HepG2 (cell line): ENCODE measurements around the gene CBFA2T2.

ENCODE experiments used
- GATAD2A ChIP-seq: IDR thresholded peaks from 2 replicates; pipeline ENCODE4 v1.6.1; 2016
- HDAC6 ChIP-seq: fragments of 200-600 bp; sonication (generic); IDR thresholded peaks from 2 replicates; pipeline ENCODE4 v1.7.0; 2017; ENCODE audit warnings: mild to moderate bottlenecking, antibody characterized with exemption, low read length, low read depth
- ZNF143 ChIP-seq: sonication (generic); formaldehyde crosslinking; IDR thresholded peaks from 2 replicates; pipeline ENCODE4 v1.4.0; 2020; ENCODE audit warnings: missing genetic modification reagents
- ZSCAN20 ChIP-seq: sonication (generic); formaldehyde crosslinking; IDR thresholded peaks from 2 replicates; pipeline ENCODE4 v1.4.0; 2020; ENCODE audit warnings: missing genetic modification reagents, mild to moderate bottlenecking, borderline replicate concordance
- TF ChIP-seq, protein P1 (sequence below): sonication (generic); formaldehyde crosslinking; IDR thresholded peaks from 2 replicates; pipeline ENCODE4 v1.8.1; 2023; ENCODE audit warnings: mild to moderate bottlenecking, missing genetic modification reagents, borderline replicate concordance
- TF ChIP-seq, protein P2 (sequence below): sonication (generic); formaldehyde crosslinking; IDR thresholded peaks from 2 replicates; pipeline ENCODE4 v1.8.1; 2023; ENCODE audit warnings: missing genetic modification reagents, inconsistent platforms, borderline replicate concordance
- TF ChIP-seq, protein P3 (sequence below): sonication (generic); formaldehyde crosslinking; IDR thresholded peaks from 2 replicates; pipeline ENCODE4 v1.5.0; 2020; ENCODE audit warnings: mild to moderate bottlenecking, missing genetic modification reagents, moderate library complexity

DNA sequence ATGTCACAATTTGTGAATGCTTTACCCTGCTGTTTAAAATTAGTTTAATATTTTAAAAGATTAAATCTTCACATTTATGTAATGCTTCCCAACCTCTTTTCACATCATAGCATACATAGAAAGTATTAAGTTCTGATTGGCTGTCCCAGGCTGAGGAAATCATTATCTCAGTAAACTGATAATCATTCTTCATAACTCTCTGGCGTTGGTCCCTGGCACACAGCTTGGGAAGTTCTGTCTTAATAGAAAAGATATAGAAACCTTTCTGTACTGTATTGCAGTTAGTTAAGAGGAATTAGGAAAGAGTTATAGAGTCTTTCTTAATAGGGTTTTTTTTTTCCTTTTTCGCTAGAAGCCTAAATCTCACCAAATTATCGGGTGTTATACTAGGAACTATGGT, 85.4 kb downstream of the CBFA2T2 start:
- TF ChIP-seq, protein P1, sequence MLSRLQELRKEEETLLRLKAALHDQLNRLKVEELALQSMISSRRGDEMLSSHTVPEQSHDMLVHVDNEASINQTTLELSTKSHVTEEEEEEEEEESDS (CRISPR knock-in tag): no peak
- TF ChIP-seq GATAD2A (CRISPR knock-in tag) (no peak), ZSCAN20 (CRISPR knock-in tag) (no peak), ZNF143 (CRISPR knock-in tag) (no peak), HDAC6 (no peak)
- TF ChIP-seq, protein P2, sequence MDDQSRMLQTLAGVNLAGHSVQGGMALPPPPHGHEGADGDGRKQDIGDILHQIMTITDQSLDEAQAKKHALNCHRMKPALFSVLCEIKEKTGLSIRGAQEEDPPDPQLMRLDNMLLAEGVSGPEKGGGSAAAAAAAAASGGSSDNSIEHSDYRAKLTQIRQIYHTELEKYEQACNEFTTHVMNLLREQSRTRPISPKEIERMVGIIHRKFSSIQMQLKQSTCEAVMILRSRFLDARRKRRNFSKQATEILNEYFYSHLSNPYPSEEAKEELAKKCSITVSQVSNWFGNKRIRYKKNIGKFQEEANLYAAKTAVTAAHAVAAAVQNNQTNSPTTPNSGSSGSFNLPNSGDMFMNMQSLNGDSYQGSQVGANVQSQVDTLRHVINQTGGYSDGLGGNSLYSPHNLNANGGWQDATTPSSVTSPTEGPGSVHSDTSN (CRISPR knock-in tag): no peak
- TF ChIP-seq, protein P3, sequence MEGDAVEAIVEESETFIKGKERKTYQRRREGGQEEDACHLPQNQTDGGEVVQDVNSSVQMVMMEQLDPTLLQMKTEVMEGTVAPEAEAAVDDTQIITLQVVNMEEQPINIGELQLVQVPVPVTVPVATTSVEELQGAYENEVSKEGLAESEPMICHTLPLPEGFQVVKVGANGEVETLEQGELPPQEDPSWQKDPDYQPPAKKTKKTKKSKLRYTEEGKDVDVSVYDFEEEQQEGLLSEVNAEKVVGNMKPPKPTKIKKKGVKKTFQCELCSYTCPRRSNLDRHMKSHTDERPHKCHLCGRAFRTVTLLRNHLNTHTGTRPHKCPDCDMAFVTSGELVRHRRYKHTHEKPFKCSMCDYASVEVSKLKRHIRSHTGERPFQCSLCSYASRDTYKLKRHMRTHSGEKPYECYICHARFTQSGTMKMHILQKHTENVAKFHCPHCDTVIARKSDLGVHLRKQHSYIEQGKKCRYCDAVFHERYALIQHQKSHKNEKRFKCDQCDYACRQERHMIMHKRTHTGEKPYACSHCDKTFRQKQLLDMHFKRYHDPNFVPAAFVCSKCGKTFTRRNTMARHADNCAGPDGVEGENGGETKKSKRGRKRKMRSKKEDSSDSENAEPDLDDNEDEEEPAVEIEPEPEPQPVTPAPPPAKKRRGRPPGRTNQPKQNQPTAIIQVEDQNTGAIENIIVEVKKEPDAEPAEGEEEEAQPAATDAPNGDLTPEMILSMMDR (CRISPR knock-in tag): no peak
